Measurements from ENCODE around the gene ZMIZ1. TPM values are rescaled to one million over a fixed set of nuclear protein-coding genes. Genes with fewer than 3 reads are reported as not detected.

The ZMIZ1 gene
- total RNA-seq, 2 experiments from 2014 or later = 14.6 to 15.5 TPM

DNA sequence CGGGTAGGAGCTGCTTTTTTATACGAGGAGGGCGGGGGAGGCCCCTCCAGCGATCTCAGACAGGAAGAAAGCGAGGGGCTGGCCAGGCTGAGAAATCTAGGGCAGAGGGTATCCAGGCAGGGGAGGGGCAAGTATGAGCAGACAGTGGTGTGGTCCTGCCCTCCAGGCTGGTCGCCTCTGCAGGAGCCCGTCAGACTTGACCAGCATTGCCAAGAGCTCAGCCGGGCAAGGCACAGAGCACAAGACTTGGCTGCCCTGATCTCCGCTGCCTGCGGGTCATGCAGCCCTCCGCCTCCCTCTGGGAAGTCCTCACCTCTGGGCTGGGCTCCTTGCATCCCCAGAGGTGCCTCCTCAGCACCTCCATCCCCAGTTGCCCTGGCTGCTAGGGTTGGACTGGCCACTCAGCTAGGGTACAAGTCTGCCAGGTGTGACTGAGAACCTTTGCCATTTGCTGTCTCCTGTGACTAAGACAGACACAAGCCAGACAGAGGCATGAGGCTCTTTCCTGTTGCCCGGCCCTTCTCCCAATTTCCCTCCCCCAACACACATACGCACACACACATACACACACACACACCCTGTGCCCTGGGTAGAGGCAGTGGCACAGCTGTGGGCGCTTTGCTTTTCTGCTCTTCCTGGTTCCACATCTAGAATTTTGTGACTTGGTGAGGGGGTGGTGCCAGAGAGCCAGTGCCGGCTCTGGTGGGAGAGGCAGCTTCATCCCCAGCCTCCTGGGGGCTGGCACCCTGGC lies 219.4 kb downstream of the ZMIZ1 start:
- Histone ChIP-seq H3K4me3 (ENCODE audit: low read length) (no peak overlapping the region), H3K9me3 (ENCODE audit: control insufficient read depth in 1 of 2, insufficient read depth in 1 of 2, low read length in 2 of 2) (no peaks in the 10 kb centered on the region), H3K27me3 (ENCODE audit: control insufficient read depth in 1 of 2, insufficient read depth in 2 of 2, low read length in 2 of 2) (no peaks in the 10 kb centered on the region), H3K27ac (ENCODE audit: low read depth in 1 of 2, low read length in 2 of 2) (no peak overlapping the region), H3K36me3 (ENCODE audit: insufficient read depth, low read length) (peaks cover 8% of the 10 kb centered on the region), H3K4me1 (ENCODE audit: insufficient read depth, low read length) (peaks cover 55% of the 10 kb centered on the region)
- TF ChIP-seq, protein P1, sequence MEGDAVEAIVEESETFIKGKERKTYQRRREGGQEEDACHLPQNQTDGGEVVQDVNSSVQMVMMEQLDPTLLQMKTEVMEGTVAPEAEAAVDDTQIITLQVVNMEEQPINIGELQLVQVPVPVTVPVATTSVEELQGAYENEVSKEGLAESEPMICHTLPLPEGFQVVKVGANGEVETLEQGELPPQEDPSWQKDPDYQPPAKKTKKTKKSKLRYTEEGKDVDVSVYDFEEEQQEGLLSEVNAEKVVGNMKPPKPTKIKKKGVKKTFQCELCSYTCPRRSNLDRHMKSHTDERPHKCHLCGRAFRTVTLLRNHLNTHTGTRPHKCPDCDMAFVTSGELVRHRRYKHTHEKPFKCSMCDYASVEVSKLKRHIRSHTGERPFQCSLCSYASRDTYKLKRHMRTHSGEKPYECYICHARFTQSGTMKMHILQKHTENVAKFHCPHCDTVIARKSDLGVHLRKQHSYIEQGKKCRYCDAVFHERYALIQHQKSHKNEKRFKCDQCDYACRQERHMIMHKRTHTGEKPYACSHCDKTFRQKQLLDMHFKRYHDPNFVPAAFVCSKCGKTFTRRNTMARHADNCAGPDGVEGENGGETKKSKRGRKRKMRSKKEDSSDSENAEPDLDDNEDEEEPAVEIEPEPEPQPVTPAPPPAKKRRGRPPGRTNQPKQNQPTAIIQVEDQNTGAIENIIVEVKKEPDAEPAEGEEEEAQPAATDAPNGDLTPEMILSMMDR (IDR thresholded peaks at IDR 0.05) = no peak
- intact Hi-C loops (cut with DNase I, micrococcal nuclease) = no loop called here
- Mint-ChIP-seq H3K9me3 (no peaks in the 10 kb centered on the region), H3K4me1 (ENCODE audit: low read depth) (peaks cover 47% of the 10 kb centered on the region), H3K36me3 (ENCODE audit: low read depth) (peaks cover 9% of the 10 kb centered on the region), H3K27ac (no peak overlapping the region), H3K27me3 (no peaks in the 10 kb centered on the region), H3K4me3 (no peak overlapping the region)
- DNase-seq (peak in 1 of 14 experiments; percentile 40), ATAC-seq (ENCODE audit: poor library complexity) (no peak)
- CTCF ChIA-PET = no interaction called here
- POLR2A ChIA-PET = interaction anchor here (2.1 kb wide), 1 partner anchor 35 kb away, joined by 13 read pairs; no protein-coding TSS in a partner anchor

DNA sequence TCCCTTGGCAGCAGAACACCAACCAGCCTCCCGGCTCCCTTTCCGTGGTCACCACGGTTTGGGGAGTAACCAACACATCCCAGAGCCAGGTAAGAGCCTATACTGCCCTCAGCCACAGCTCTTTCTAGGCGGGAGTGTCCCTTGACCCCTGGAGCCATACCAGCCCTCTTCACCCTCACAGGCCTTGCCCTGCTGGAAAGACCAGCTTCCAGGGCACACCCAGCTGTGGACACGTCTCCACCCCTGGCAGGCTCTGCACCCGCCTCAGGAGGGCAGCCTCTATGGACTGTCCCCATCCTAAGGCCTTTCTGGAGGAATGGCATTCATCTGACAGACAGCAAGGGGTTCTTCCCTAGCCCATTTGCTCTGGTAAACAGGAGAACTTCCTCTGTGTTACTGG lies 221.0 kb downstream of the ZMIZ1 start:
- Mint-ChIP-seq H3K27ac (no peak overlapping the region), H3K36me3 (ENCODE audit: low read depth) (peaks cover 9% of the 10 kb centered on the region), H3K9me3 (no peaks in the 10 kb centered on the region), H3K27me3 (no peaks in the 10 kb centered on the region), H3K4me1 (ENCODE audit: low read depth) (peaks cover 38% of the 10 kb centered on the region), H3K4me3 (no peak overlapping the region)
- Histone ChIP-seq H3K4me1 (ENCODE audit: insufficient read depth, low read length) (peaks cover 44% of the 10 kb centered on the region), H3K27ac (ENCODE audit: low read depth in 1 of 2, low read length in 2 of 2) (no peak overlapping the region), H3K36me3 (ENCODE audit: insufficient read depth, low read length) (peaks cover 8% of the 10 kb centered on the region), H3K9me3 (ENCODE audit: control insufficient read depth in 1 of 2, insufficient read depth in 1 of 2, low read length in 2 of 2) (no peaks in the 10 kb centered on the region), H3K4me3 (ENCODE audit: low read length) (no peak overlapping the region), H3K27me3 (ENCODE audit: control insufficient read depth in 1 of 2, insufficient read depth in 2 of 2, low read length in 2 of 2) (no peaks in the 10 kb centered on the region)
- TF ChIP-seq, protein P1 (IDR thresholded peaks at IDR 0.05) = no peak
- ChIA-PET CTCF (no interaction called here), POLR2A (no interaction called here)
- DNase-seq = no peak
- intact Hi-C loops (cut with DNase I, micrococcal nuclease) = loop anchor here in 1 of 2 experiments (5.0 kb wide), 1 partner anchor 58 kb away; the partner anchor contains the start of gene PPIF
- ATAC-seq (ENCODE audit: poor library complexity) = no peak

DNA sequence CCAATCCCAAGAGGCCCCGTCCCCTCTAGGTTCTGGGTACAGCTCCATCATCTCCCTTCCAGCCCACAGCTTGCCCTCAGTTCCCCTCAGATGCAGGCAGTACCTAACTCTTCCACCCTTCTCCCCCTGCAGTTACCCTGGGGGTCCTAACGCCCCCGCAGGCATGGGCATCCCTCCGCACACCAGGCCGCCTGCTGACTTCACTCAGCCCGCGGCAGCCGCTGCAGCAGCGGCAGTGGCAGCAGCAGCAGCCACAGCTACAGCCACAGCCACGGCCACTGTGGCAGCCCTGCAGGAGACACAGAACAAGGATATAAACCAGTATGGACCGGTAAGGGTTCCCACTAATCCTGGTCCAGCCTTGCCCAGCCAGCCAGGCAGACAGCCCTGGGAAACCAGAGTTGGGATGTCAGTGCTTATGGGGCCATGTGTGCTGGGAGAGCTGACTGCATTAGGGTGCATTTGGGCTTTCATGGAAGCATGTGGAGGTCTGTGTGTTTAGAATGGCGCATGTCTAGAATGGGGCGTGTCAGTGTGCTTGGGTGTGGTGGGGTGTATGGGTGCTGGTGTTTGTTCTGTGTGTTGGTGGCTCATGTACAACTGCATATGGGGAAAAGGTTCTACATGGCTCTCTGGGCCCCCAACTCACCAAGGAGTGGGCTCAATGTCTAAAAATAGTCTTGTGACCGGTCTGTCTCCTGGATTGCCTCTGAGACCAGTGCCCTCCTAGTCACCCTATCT lies 223.4 kb downstream of the ZMIZ1 start:
- ChIA-PET POLR2A (no interaction called here), CTCF (interaction anchor here (0.7 to 1.0 kb wide), 2 partner anchors 56 to 153 kb away, joined by 3 to 5 read pairs; partner anchors contain the start of gene ZCCHC24)
- no peaks in the 10 kb centered on the region for H3K27me3 Mint-ChIP-seq
- H3K27ac Mint-ChIP-seq = no peak overlapping the region
- TF ChIP-seq, protein P1 (IDR thresholded peaks at IDR 0.05) = no peak
- H3K4me1 Mint-ChIP-seq (ENCODE audit: low read depth) = peaks cover 14% of the 10 kb centered on the region
- peaks cover 19% of the 10 kb centered on the region for H3K36me3 ChIP-seq (ENCODE audit: insufficient read depth, low read length)
- peaks cover 30% of the 10 kb centered on the region for H3K36me3 Mint-ChIP-seq (ENCODE audit: low read depth)
- ATAC-seq (ENCODE audit: poor library complexity) (no peak), DNase-seq (no peak)
- H3K4me3 ChIP-seq (ENCODE audit: low read length) = no peak overlapping the region
- no peak overlapping the region for H3K4me3 Mint-ChIP-seq
- no peak overlapping the region for H3K27ac ChIP-seq (ENCODE audit: low read depth in 1 of 2, low read length in 2 of 2)
- peaks cover 23% of the 10 kb centered on the region for H3K4me1 ChIP-seq (ENCODE audit: insufficient read depth, low read length)
- intact Hi-C loops (cut with DNase I, micrococcal nuclease) = loop anchor here in 1 of 2 experiments (5.0 kb wide), 1 partner anchor 55 kb away; the partner anchor contains the start of gene PPIF
- no peaks in the 10 kb centered on the region for H3K27me3 ChIP-seq (ENCODE audit: control insufficient read depth in 1 of 2, insufficient read depth in 2 of 2, low read length in 2 of 2)
- no peaks in the 10 kb centered on the region for H3K9me3 Mint-ChIP-seq
- H3K9me3 ChIP-seq (ENCODE audit: control insufficient read depth in 1 of 2, insufficient read depth in 1 of 2, low read length in 2 of 2) = no peaks in the 10 kb centered on the region

Measured in CD4-positive, alpha-beta T cell (primary cell).